ENCODE results near the gene FCHO2. TPM values are rescaled to one million over a fixed set of nuclear protein-coding genes. Genes with fewer than 3 reads are reported as not detected.
A peak's percentile ranks its signal among the peaks of the same experiment; 100 is the strongest.

FCHO2 gene
- total RNA-seq, 1 experiment from 2014 or later = 16.9 TPM

DNA sequence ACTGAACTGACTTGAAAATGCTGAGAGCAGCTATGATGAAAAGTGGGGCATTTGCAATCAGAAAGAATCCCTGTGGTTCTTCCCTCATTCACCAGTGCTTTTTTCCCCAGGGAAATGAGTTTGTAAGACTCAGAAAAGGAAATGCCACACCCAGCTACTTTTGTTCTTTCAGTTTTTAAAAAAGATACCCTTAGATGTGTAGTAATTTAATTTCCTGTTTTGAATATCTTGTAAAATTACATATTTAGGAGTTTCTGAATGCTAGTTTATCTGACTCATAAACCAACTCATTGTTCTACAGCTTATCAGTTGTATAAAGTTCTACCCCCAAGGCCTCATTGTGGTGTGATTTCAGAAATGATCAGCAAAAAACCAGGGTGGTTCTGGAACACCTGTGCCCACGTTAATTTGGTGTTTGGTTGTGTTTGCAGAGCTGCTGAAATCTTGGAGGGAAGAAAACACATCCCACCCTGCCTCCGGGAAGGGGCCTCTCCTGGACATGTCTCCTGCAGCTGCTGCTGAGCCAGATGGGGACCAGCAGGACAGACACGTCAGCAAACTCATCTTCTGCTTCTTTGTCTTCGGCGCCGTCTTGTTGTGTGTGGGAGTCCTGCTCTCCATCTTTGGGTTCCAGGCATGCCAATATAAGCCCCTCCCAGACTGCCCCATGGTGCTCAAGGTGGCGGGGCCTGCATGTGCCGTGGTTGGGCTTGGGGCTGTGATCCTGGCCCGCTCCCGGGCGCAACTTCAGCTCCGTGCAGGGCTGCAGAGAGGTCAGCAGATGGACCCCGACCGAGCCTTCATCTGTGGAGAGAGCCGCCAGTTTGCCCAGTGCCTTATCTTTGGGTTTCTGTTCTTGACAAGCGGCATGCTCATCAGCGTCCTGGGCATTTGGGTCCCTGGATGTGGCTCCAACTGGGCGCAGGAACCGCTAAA, 167.3 kb downstream of the FCHO2 start:
- POLR2A ChIA-PET = interaction anchor here (0.5 to 1.1 kb wide), 4 partner anchors 8 to 855 kb away, joined by 3 to 4 read pairs (median 3); no protein-coding TSS in a partner anchor
- H3K4me3 Mint-ChIP-seq (ENCODE audit: unreplicated experiment) = no peak overlapping the region
- H3K9me3 Mint-ChIP-seq (ENCODE audit: unreplicated experiment) = no peaks in the 10 kb centered on the region
- no peaks in the 10 kb centered on the region for H3K4me1 Mint-ChIP-seq (ENCODE audit: insufficient read depth, unreplicated experiment)
- no TSS peak for BruUV-seq (replicated peaks)
- H3K27me3 Mint-ChIP-seq (ENCODE audit: insufficient read depth, unreplicated experiment) = no peaks in the 10 kb centered on the region
- CTCF ChIA-PET = interaction anchor here (0.6 to 1.1 kb wide), 2 partner anchors 40 to 160 kb away, joined by 3 to 6 read pairs; no protein-coding TSS in a partner anchor
- DNase-seq (ENCODE audit: unreplicated experiment) = peak; percentile 48
- TF ChIP-seq, protein P1, sequence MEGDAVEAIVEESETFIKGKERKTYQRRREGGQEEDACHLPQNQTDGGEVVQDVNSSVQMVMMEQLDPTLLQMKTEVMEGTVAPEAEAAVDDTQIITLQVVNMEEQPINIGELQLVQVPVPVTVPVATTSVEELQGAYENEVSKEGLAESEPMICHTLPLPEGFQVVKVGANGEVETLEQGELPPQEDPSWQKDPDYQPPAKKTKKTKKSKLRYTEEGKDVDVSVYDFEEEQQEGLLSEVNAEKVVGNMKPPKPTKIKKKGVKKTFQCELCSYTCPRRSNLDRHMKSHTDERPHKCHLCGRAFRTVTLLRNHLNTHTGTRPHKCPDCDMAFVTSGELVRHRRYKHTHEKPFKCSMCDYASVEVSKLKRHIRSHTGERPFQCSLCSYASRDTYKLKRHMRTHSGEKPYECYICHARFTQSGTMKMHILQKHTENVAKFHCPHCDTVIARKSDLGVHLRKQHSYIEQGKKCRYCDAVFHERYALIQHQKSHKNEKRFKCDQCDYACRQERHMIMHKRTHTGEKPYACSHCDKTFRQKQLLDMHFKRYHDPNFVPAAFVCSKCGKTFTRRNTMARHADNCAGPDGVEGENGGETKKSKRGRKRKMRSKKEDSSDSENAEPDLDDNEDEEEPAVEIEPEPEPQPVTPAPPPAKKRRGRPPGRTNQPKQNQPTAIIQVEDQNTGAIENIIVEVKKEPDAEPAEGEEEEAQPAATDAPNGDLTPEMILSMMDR (IDR thresholded peaks at IDR 0.05; ENCODE audit: unreplicated experiment) = no peak
- intact Hi-C loops (cut with micrococcal nuclease) = no loop called here
- H3K27ac Mint-ChIP-seq (ENCODE audit: low read depth, unreplicated experiment) = no peak overlapping the region
- H3K36me3 Mint-ChIP-seq (ENCODE audit: insufficient read depth, unreplicated experiment) = no peaks in the 10 kb centered on the region

DNA sequence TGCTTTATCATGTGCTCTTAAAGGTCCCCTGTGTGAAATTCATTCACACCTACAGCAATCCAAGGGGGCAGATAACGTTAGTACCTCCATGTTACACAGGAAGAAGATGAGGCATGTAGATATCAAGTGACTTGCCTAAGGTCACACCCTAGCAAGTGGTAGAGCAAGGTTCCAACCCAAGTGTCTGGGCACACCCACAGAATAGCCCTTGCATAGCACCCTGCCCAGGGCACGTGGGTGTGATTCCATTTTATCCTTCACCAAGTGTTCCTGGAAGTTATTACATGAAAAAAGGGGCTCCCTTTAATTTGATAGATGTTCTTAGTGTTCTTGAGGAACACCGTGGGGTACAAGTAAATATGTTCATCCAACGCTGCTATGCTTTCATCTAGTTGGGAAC, 169.4 kb downstream of the FCHO2 start:
- Mint-ChIP-seq H3K27me3 (ENCODE audit: insufficient read depth, unreplicated experiment) (no peaks in the 10 kb centered on the region), H3K36me3 (ENCODE audit: insufficient read depth, unreplicated experiment) (no peaks in the 10 kb centered on the region), H3K4me1 (ENCODE audit: insufficient read depth, unreplicated experiment) (no peaks in the 10 kb centered on the region), H3K27ac (ENCODE audit: low read depth, unreplicated experiment) (no peak overlapping the region), H3K4me3 (ENCODE audit: unreplicated experiment) (no peak overlapping the region), H3K9me3 (ENCODE audit: unreplicated experiment) (no peaks in the 10 kb centered on the region)
- CTCF ChIA-PET = no interaction called here
- TF ChIP-seq, protein P1 (IDR thresholded peaks at IDR 0.05; ENCODE audit: unreplicated experiment) = no peak
- intact Hi-C loops (cut with micrococcal nuclease) = no loop called here
- no peak for DNase-seq (ENCODE audit: unreplicated experiment)
- POLR2A ChIA-PET = interaction anchor here (0.6 kb wide), 1 partner anchor 12 kb away, joined by 3 read pairs; no protein-coding TSS in a partner anchor
- no TSS peak for BruUV-seq (replicated peaks)

DNA sequence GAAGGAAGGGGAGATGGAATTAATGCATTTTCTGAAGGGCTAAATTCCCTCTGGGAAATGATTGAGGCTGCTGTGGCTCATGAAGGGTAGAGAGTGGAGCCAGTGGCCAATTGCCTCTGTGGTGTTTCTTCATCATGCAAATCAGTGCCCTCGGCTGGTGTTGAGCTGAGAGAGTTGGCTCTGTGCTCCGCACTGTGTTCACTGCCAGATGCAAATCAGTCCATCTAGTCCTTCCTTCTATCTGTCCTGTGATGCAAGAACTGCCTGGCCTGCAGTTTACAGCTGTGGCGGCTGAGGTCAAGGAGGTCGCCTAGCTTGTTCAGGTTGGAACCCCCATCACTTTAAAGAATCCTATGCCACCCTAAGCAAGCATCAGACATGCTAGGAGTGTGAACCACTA, 170.5 kb downstream of the FCHO2 start:
- Mint-ChIP-seq H3K9me3 (ENCODE audit: unreplicated experiment) (no peaks in the 10 kb centered on the region), H3K4me1 (ENCODE audit: insufficient read depth, unreplicated experiment) (no peaks in the 10 kb centered on the region), H3K36me3 (ENCODE audit: insufficient read depth, unreplicated experiment) (no peaks in the 10 kb centered on the region), H3K27ac (ENCODE audit: low read depth, unreplicated experiment) (no peak overlapping the region), H3K4me3 (ENCODE audit: unreplicated experiment) (no peak overlapping the region), H3K27me3 (ENCODE audit: insufficient read depth, unreplicated experiment) (no peaks in the 10 kb centered on the region)
- CTCF ChIA-PET = interaction anchor here (0.6 to 1.2 kb wide), 3 partner anchors 32 to 325 kb away, joined by 3 to 5 read pairs (median 4); no protein-coding TSS in a partner anchor
- DNase-seq (ENCODE audit: unreplicated experiment) = no peak
- no TSS peak for BruUV-seq (replicated peaks)
- POLR2A ChIA-PET = interaction anchor here (1.8 kb wide), 1 partner anchor 11 kb away, joined by 4 read pairs; no protein-coding TSS in a partner anchor
- TF ChIP-seq, protein P1 (IDR thresholded peaks at IDR 0.05; ENCODE audit: unreplicated experiment) = no peak
- intact Hi-C loops (cut with micrococcal nuclease) = no loop called here

DNA sequence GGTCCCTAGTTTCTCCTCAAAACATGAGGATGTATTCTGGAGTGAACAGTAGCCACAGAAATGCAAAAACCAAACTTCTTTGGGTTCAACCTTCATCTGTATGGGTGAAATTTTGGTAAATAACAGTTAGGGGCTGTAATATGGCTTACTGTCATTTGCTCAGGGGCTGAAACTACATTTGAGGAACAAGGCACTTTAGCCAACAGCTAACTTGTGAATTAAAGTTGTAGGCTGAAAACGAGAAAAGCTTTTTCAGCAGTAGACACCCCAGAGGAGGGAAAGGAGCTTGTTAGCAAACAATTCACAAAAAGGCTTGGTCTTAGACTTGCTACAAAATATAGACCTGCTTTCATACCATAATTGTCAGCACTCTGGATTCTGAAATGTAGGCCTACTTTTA, 171.1 kb downstream of the FCHO2 start:
- no peak for DNase-seq (ENCODE audit: unreplicated experiment)
- no peak overlapping the region for H3K27ac Mint-ChIP-seq (ENCODE audit: low read depth, unreplicated experiment)
- BruUV-seq (replicated peaks) = no TSS peak
- POLR2A ChIA-PET = interaction anchor here (1.8 kb wide), 1 partner anchor 11 kb away, joined by 4 read pairs; no protein-coding TSS in a partner anchor
- intact Hi-C loops (cut with micrococcal nuclease) = no loop called here
- H3K4me3 Mint-ChIP-seq (ENCODE audit: unreplicated experiment) = no peak overlapping the region
- H3K4me1 Mint-ChIP-seq (ENCODE audit: insufficient read depth, unreplicated experiment) = no peaks in the 10 kb centered on the region
- no peaks in the 10 kb centered on the region for H3K36me3 Mint-ChIP-seq (ENCODE audit: insufficient read depth, unreplicated experiment)
- CTCF ChIA-PET = interaction anchor here (0.6 to 1.2 kb wide), 3 partner anchors 33 to 324 kb away, joined by 3 to 5 read pairs (median 4); no protein-coding TSS in a partner anchor
- TF ChIP-seq, protein P1 (IDR thresholded peaks at IDR 0.05; ENCODE audit: unreplicated experiment) = no peak
- H3K27me3 Mint-ChIP-seq (ENCODE audit: insufficient read depth, unreplicated experiment) = no peaks in the 10 kb centered on the region
- H3K9me3 Mint-ChIP-seq (ENCODE audit: unreplicated experiment) = no peaks in the 10 kb centered on the region

Measured in MCF 10A (cell line).